BJ (cell line): Measurements from ENCODE around the gene MEGF8. TPM values are rescaled to one million over a fixed set of nuclear protein-coding genes. Genes with fewer than 3 reads are reported as not detected.
"Not testable (repeated sequence)": the region's sequence is repeated elsewhere in the genome, so short reads cannot be mapped to it uniquely, and the experiment has no call there.

Source experiments
- CTCF ChIA-PET: fragments of 350-600 bp; formaldehyde crosslinking; extraction: SDS; loops from one replicate; lab custom pipeline; 2021; ENCODE audit warnings: antibody characterized with exemption, inconsistent platforms; lab: Yijun Ruan, JAX
- POLR2A ChIA-PET: fragments of 300-600 bp; sonication (Branson Sonifier 250); formaldehyde crosslinking; extraction: SDS; loops from one replicate; lab custom pipeline; 2021; ENCODE audit warnings: antibody characterized with exemption; lab: Charles Lee
- DNase-seq: peaks from one replicate; pipeline ENCODE4 v3.0.0-alpha.2; 2011; ENCODE audit warnings: low read depth
- H3K27me3 ChIP-seq: 2 replicates; pipeline ENCODE4 v1.6.0; 2011; ENCODE audit warnings: low read length; ENCODE audit not compliant: control insufficient read depth, insufficient read depth
- H3K36me3 ChIP-seq: 2 replicates; pipeline ENCODE4 v1.5.1; 2011; ENCODE audit warnings: low read length; ENCODE audit not compliant: control insufficient read depth, insufficient read depth
- H3K4me3 ChIP-seq: 2 replicates; pipeline ENCODE4 v1.5.1; 2011; ENCODE audit warnings: low read depth, mild to moderate bottlenecking, control low read depth, low read length
- CTCF ChIP-seq: IDR thresholded peaks from 2 replicates; pipeline ENCODE4 v1.5.1; 2011; ENCODE audit warnings: low read depth, mild to moderate bottlenecking, control low read depth, inconsistent platforms, low read length, moderate library complexity; ENCODE audit not compliant: insufficient read depth
- polyA plus RNA-seq: library from polyadenylated mRNA; depleted of rRNA; stranded (reverse); fragments of >200 nt; gene quantifications from 2 replicates; pipeline ENCODE4 v1.2.3, GENCODE V29; 2011

MEGF8 gene
- polyA plus RNA-seq, 1 experiment, result 9.6 TPM

GRCh38 chr19:42334697-42335373, 9.4 kb downstream of the MEGF8 start:
- no peak for DNase-seq
- no peaks in the 10 kb centered on the region for H3K27me3 ChIP-seq
- CTCF ChIA-PET, result interaction anchor here (1.1 kb wide), 1 partner anchor 90 kb away, joined by 3 read pairs; no protein-coding TSS in a partner anchor

GRCh38 chr19:42335374-42335936, 10.0 kb downstream of the MEGF8 start:
- ChIA-PET POLR2A (no interaction called here), CTCF (interaction anchor here (1.1 kb wide), 1 partner anchor 90 kb away, joined by 3 read pairs; no protein-coding TSS in a partner anchor)
- H3K36me3 ChIP-seq, result peaks cover 5% of the 10 kb centered on the region
- H3K27me3 ChIP-seq, result no peaks in the 10 kb centered on the region
- no peak for TF ChIP-seq CTCF
- no peak for DNase-seq
- H3K4me3 ChIP-seq, result no peak overlapping the region

More at GRCh38 chr19:42334697-42335373, 9.4 kb downstream of the MEGF8 start:
- no peak for TF ChIP-seq CTCF
- POLR2A ChIA-PET, result no interaction called here
- Histone ChIP-seq H3K36me3 (peaks cover 5% of the 10 kb centered on the region), H3K4me3 (no peak overlapping the region)

GRCh38 chr19:42335971-42336370, 10.5 kb downstream of the MEGF8 start:
- H3K36me3 ChIP-seq, result peaks cover 5% of the 10 kb centered on the region
- H3K27me3 ChIP-seq, result no peaks in the 10 kb centered on the region
- ChIA-PET CTCF (no interaction called here), POLR2A (no interaction called here)
- H3K4me3 ChIP-seq, result no peak overlapping the region
- no peak for DNase-seq
- no peak for TF ChIP-seq CTCF

- POLR2A ChIA-PET, DNase-seq, CTCF ChIA-PET, H3K36me3 ChIP-seq, H3K27me3 ChIP-seq, H3K4me3 ChIP-seq: not testable (repeated sequence)
Observed at GRCh38 chr19:42339126-42339860, 13.9 kb downstream of the MEGF8 start.

- CTCF ChIA-PET, DNase-seq, POLR2A ChIA-PET, H3K4me3 ChIP-seq, H3K27me3 ChIP-seq, H3K36me3 ChIP-seq: not testable (repeated sequence)
Observed at GRCh38 chr19:42339922-42340321, 14.5 kb downstream of the MEGF8 start.
